Activated gamma-delta T cell (primary cell): Measurements from ENCODE around the gene ERC2.
"Not testable (repeated sequence)": the region's sequence is repeated elsewhere in the genome, so short reads cannot be mapped to it uniquely, and the experiment has no call there.

ENCODE experiments used
- DNase-seq: peaks from one replicate; lab custom pipeline; 2025; lab: John Stamatoyannopoulos, UW
- total RNA-seq, 2 donors: gene quantifications; one replicate each; lab custom pipeline; 2026; lab: John Stamatoyannopoulos, UW

ERC2 gene
- total RNA-seq = 0 to 0.13 reads per million in 2 donors

- no peak for DNase-seq
Observed at GRCh38 chr3:56468184-56469106, at the start of gene ERC2. Gene ERC2 (minus strand): TSS chr3:56468467.

GRCh38 chr3:56502738-56503137 is 34.5 kb upstream of the ERC2 start:
- no peak for DNase-seq

GRCh38 chr3:56496376-56496775 is 28.1 kb upstream of the ERC2 start:
- not testable (repeated sequence) for DNase-seq

GRCh38 chr3:56494679-56495322 is 26.5 kb upstream of the ERC2 start:
- no peak for DNase-seq

GRCh38 chr3:56491566-56491965 is 23.3 kb upstream of the ERC2 start:
- DNase-seq = no peak

GRCh38 chr3:56488812-56489600 is 20.7 kb upstream of the ERC2 start:
- DNase-seq = no peak

GRCh38 chr3:56484525-56485032 is 16.3 kb upstream of the ERC2 start:
- no peak for DNase-seq

GRCh38 chr3:56484122-56484521 is 15.9 kb upstream of the ERC2 start:
- DNase-seq = no peak

- no peak for DNase-seq
Observed at GRCh38 chr3:56477646-56478045, 9.4 kb upstream of the ERC2 start.

- DNase-seq = no peak
Observed at GRCh38 chr3:56476771-56477170, 8.5 kb upstream of the ERC2 start.

GRCh38 chr3:56471771-56472170 is 3.5 kb upstream of the ERC2 start:
- no peak for DNase-seq

GRCh38 chr3:56469141-56469540 is 874 bp upstream of the ERC2 start:
- no peak for DNase-seq

GRCh38 chr3:56467801-56468183 is 475 bp downstream of the ERC2 start:
- no peak for DNase-seq

GRCh38 chr3:56467108-56467507 is 1.2 kb downstream of the ERC2 start:
- DNase-seq = no peak

- no peak for DNase-seq
Observed at GRCh38 chr3:56459719-56460118, 8.5 kb downstream of the ERC2 start.

GRCh38 chr3:56459104-56459496 is 9.2 kb downstream of the ERC2 start:
- DNase-seq = no peak

GRCh38 chr3:56458496-56459103 is 9.7 kb downstream of the ERC2 start:
- DNase-seq = no peak

GRCh38 chr3:56456117-56456516 is 12.2 kb downstream of the ERC2 start:
- DNase-seq = no peak

- no peak for DNase-seq
Observed at GRCh38 chr3:56453011-56453410, 15.3 kb downstream of the ERC2 start.

GRCh38 chr3:56452085-56452484 is 16.2 kb downstream of the ERC2 start:
- no peak for DNase-seq

GRCh38 chr3:56443372-56443771 is 24.9 kb downstream of the ERC2 start:
- no peak for DNase-seq

GRCh38 chr3:56428667-56429066 is 39.6 kb downstream of the ERC2 start:
- no peak for DNase-seq
